Measurements from ENCODE around the gene SRRM3.
"Not testable (repeated sequence)": the region's sequence is repeated elsewhere in the genome, so short reads cannot be mapped to it uniquely, and the experiment has no call there.

The SRRM3 gene

DNA sequence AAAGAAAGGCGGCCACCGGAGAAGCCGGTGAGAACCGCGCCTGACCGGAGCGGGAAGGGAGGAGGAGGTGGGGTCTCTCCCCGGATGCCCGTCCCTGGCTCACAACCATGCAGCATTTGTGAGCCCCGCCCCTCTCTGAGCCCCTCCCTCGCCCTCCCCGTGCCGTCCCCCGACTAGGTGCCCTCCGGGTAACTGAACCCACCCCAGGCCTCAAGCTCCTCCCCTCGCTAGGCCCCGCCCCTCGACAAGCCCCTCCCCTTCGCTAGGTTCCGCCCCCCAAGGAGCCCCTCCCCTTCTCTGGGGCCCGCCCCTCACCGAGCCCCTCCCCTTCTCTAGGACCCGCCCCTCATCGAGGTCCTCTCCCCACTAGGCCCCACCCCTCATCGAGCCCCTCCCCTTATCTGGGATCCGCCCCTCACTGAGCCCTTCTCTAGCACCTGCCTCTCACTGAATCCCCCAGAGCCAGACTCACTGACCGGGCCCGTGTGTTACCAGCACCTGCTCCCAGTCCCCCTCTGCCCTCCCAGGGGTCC, 58.5 kb downstream of the SRRM3 start:
- peak overlapping the region; percentile 3 for H3K4me3 Mint-ChIP-seq
- no peak overlapping the region for H3K27ac Mint-ChIP-seq
- H3K9me3 Mint-ChIP-seq: no peaks in the 10 kb centered on the region
- no peaks in the 10 kb centered on the region for H3K36me3 Mint-ChIP-seq
- peaks cover 6% of the 10 kb centered on the region for H3K4me1 Mint-ChIP-seq
- peaks cover 93% of the 10 kb centered on the region for H3K27me3 Mint-ChIP-seq
- peak; percentile 60 for ATAC-seq

GRCh38 chr7:76261329-76261728, 59.6 kb downstream of the SRRM3 start:
- no peak for ATAC-seq
- Mint-ChIP-seq H3K9me3 (no peaks in the 10 kb centered on the region), H3K27ac (no peak overlapping the region), H3K27me3 (peaks cover 88% of the 10 kb centered on the region), H3K36me3 (no peaks in the 10 kb centered on the region), H3K4me3 (no peak overlapping the region), H3K4me1 (peaks cover 6% of the 10 kb centered on the region)

DNA sequence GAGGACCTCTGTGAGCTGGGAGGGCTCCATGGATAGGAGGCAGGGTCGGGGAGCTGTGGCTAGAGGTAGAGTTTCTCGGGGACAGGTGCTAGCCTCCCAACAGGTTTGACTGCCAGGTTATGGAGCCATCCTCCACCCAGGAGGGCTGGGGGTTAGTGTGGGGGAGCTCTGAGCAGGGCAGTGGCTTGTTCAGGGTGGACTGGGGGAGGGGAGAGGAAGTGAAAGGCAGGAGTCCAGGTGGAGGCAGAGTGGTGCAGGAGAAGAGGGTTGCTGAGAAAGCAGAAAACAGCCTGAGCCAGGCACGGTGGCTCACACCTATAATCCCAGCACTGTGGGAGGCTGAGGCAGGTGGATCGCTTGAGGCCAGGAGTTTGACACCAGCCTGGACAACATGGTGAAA, 60.2 kb downstream of the SRRM3 start:
- no peak for ATAC-seq
- H3K36me3 Mint-ChIP-seq: no peaks in the 10 kb centered on the region
- no peak overlapping the region for H3K27ac Mint-ChIP-seq
- no peaks in the 10 kb centered on the region for H3K9me3 Mint-ChIP-seq
- no peak overlapping the region for H3K4me3 Mint-ChIP-seq
- peaks cover 86% of the 10 kb centered on the region for H3K27me3 Mint-ChIP-seq
- peaks cover 6% of the 10 kb centered on the region for H3K4me1 Mint-ChIP-seq

- peak; percentile 42 for ATAC-seq
- H3K4me1 Mint-ChIP-seq: peaks cover 9% of the 10 kb centered on the region
- H3K27me3 Mint-ChIP-seq: peaks cover 81% of the 10 kb centered on the region
- H3K9me3 Mint-ChIP-seq: no peaks in the 10 kb centered on the region
- H3K27ac Mint-ChIP-seq: no peak overlapping the region
- H3K4me3 Mint-ChIP-seq: no peak overlapping the region
- H3K36me3 Mint-ChIP-seq: no peaks in the 10 kb centered on the region
These were observed 61.1 kb downstream of the SRRM3 start for GRCh38 chr7:76262683-76263402.

DNA sequence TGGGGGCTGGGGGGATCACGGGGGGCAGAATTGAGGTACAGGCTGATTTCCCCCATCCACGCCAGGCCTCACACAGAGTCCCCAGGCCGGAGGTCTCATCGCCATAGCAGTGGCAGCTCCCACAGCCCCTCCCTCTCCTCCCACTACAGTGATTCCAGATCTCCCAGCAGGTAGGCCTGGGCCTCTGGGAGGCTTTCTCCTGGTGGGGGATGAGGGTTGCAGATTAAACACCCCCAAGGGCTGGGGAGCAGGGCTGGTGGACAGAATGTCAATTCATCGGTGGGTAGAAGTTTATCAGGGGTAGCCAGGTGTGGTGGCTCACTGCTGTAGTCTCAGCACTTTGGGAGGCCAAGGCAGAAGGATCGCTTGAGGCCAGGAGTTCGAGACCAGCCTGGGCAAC, 63.6 kb downstream of the SRRM3 start:
- no peak overlapping the region for H3K27ac Mint-ChIP-seq
- no peak for ATAC-seq
- no peaks in the 10 kb centered on the region for H3K36me3 Mint-ChIP-seq
- H3K4me1 Mint-ChIP-seq: peaks cover 18% of the 10 kb centered on the region
- no peak overlapping the region for H3K4me3 Mint-ChIP-seq
- H3K27me3 Mint-ChIP-seq: peaks cover 70% of the 10 kb centered on the region
- H3K9me3 Mint-ChIP-seq: no peaks in the 10 kb centered on the region

- ATAC-seq: peak; percentile 44
- H3K4me1 Mint-ChIP-seq: peaks cover 12% of the 10 kb centered on the region
- no peaks in the 10 kb centered on the region for H3K9me3 Mint-ChIP-seq
- H3K27me3 Mint-ChIP-seq: peaks cover 50% of the 10 kb centered on the region
- peak overlapping the region; percentile 39 for H3K4me3 Mint-ChIP-seq
- no peaks in the 10 kb centered on the region for H3K36me3 Mint-ChIP-seq
- H3K27ac Mint-ChIP-seq: peak overlapping the region; percentile 30
These were observed 65.6 kb downstream of the SRRM3 start for GRCh38 chr7:76267107-76267893.

DNA sequence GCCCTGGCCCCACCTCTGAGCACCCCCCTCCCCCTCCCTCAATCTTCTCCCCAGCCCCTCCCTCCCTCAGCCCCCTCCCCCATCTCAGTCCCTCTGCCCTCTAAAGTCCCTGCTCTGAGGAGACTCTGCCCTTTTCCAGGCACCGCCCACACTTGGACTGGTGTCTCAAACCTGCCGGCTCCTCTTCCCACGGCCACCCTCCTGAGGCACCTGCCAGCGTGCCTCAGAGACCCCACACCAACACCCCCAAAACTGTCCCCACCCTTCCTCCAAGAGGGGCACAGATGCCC, 66.1 kb downstream of the SRRM3 start:
- Mint-ChIP-seq H3K9me3 (no peaks in the 10 kb centered on the region), H3K27ac (peak overlapping the region; percentile 30), H3K4me3 (peak overlapping the region; percentile 69), H3K27me3 (peaks cover 45% of the 10 kb centered on the region), H3K36me3 (no peaks in the 10 kb centered on the region), H3K4me1 (peaks cover 15% of the 10 kb centered on the region)
- peak; percentile 4 for ATAC-seq

DNA sequence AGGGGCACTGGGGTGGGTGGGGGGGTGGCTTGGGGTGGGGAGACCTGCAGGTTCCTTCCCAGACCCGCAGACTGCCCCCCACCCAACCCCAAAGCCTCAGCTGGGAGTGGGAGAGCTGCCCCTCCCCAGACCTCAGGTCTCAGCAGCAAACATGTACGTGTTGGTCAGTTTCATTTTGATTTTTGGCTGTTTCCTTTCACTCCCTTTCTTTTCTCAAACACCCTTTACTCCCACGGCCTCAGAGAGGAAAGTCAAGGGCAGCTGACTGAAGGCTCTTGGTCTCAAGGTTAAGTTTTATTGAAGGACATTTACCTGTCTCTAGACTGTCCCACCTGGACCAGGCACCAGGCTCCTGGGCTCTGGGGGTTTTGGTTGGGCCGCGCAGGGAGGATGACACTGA, 66.7 kb downstream of the SRRM3 start:
- peak; percentile 15 for ATAC-seq
- Mint-ChIP-seq H3K4me3 (no peak overlapping the region), H3K27me3 (peaks cover 40% of the 10 kb centered on the region)

GRCh38 chr7:76269895-76270294, 68.2 kb downstream of the SRRM3 start:
- peaks cover 20% of the 10 kb centered on the region for H3K4me1 Mint-ChIP-seq
- no peak overlapping the region for H3K4me3 Mint-ChIP-seq
- H3K36me3 Mint-ChIP-seq: no peaks in the 10 kb centered on the region
- no peaks in the 10 kb centered on the region for H3K9me3 Mint-ChIP-seq
- H3K27ac Mint-ChIP-seq: no peak overlapping the region
- no peak for ATAC-seq
- peaks cover 37% of the 10 kb centered on the region for H3K27me3 Mint-ChIP-seq

More for the DNA sequence above, 66.7 kb downstream of the SRRM3 start:
- peak overlapping the region; percentile 30 for H3K27ac Mint-ChIP-seq
- no peaks in the 10 kb centered on the region for H3K9me3 Mint-ChIP-seq
- H3K4me1 Mint-ChIP-seq: peaks cover 20% of the 10 kb centered on the region
- H3K36me3 Mint-ChIP-seq: no peaks in the 10 kb centered on the region

GRCh38 chr7:76271384-76271783, 69.7 kb downstream of the SRRM3 start:
- not testable (repeated sequence) for H3K4me3 Mint-ChIP-seq, H3K36me3 Mint-ChIP-seq, H3K27ac Mint-ChIP-seq, H3K9me3 Mint-ChIP-seq, ATAC-seq
- peaks cover 36% of the 10 kb centered on the region for H3K27me3 Mint-ChIP-seq
- peaks cover 20% of the 10 kb centered on the region for H3K4me1 Mint-ChIP-seq

GRCh38 chr7:76272142-76272541, 70.4 kb downstream of the SRRM3 start:
- peaks cover 44% of the 10 kb centered on the region for H3K27me3 Mint-ChIP-seq
- no peaks in the 10 kb centered on the region for H3K36me3 Mint-ChIP-seq
- ATAC-seq: no peak
- H3K27ac Mint-ChIP-seq: no peak overlapping the region
- no peak overlapping the region for H3K4me3 Mint-ChIP-seq
- peaks cover 20% of the 10 kb centered on the region for H3K4me1 Mint-ChIP-seq
- no peaks in the 10 kb centered on the region for H3K9me3 Mint-ChIP-seq

GRCh38 chr7:76272851-76273497, 71.3 kb downstream of the SRRM3 start:
- Mint-ChIP-seq H3K9me3 (no peaks in the 10 kb centered on the region), H3K27me3 (peaks cover 45% of the 10 kb centered on the region), H3K36me3 (no peaks in the 10 kb centered on the region), H3K27ac (peak overlapping the region; percentile 16), H3K4me3 (no peak overlapping the region), H3K4me1 (peaks cover 16% of the 10 kb centered on the region)
- no peak for ATAC-seq

DNA sequence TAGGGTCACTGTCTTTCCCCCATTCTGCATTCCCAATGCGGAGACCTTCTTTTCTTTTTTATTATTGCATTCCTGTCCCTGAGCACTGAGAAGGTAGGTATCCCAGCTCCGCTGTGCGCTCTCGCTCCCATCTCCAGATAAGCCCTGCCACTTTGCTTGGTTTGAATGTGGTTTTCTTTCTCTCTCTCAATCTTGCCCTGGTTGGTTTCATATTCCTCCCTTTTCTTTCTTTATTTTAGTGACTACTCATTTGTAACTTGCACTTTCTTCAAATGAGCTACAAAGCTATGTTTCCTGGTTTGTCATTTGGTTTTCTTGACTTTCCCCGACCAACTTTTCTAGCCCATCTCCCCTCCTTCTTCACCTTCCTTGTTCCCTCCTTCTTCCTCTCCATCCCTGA, 71.8 kb downstream of the SRRM3 start:
- ATAC-seq: no peak
- peaks cover 40% of the 10 kb centered on the region for H3K27me3 Mint-ChIP-seq
- H3K36me3 Mint-ChIP-seq: no peaks in the 10 kb centered on the region
- no peak overlapping the region for H3K4me3 Mint-ChIP-seq
- no peaks in the 10 kb centered on the region for H3K9me3 Mint-ChIP-seq
- H3K27ac Mint-ChIP-seq: peak overlapping the region; percentile 16
- peaks cover 10% of the 10 kb centered on the region for H3K4me1 Mint-ChIP-seq

GRCh38 chr7:76278540-76278939, 76.8 kb downstream of the SRRM3 start:
- Mint-ChIP-seq H3K27ac (no peak overlapping the region), H3K9me3 (no peaks in the 10 kb centered on the region), H3K27me3 (peaks cover 74% of the 10 kb centered on the region), H3K4me3 (no peak overlapping the region), H3K36me3 (no peaks in the 10 kb centered on the region), H3K4me1 (peaks cover 18% of the 10 kb centered on the region)
- no peak for ATAC-seq

DNA sequence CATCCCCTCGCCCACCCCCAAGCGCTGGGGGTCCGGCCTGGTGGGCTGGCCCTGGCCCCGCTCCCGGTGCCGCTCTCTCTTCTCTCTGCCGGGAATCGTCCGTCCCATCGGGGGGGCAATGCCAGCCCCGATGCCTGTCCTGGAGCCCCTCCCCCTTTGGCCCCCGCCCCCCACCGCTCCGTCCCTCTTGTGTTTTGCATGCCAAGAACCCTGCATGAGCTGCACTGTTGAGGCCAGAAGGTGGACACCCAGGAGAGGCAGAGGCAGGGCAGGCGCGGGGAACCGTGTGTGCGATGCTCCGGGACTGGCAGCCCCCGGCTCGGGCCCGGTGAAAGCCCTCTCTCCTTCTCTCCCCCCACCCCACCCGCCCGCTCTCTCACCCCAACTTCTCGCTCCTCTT, 78.7 kb downstream of the SRRM3 start:
- no peak overlapping the region for H3K4me3 Mint-ChIP-seq
- no peak overlapping the region for H3K27ac Mint-ChIP-seq
- H3K27me3 Mint-ChIP-seq: peaks cover 78% of the 10 kb centered on the region
- no peaks in the 10 kb centered on the region for H3K9me3 Mint-ChIP-seq
- peak; percentile 24 for ATAC-seq
- peaks cover 18% of the 10 kb centered on the region for H3K4me1 Mint-ChIP-seq
- H3K36me3 Mint-ChIP-seq: no peaks in the 10 kb centered on the region
